HG03442 (cell line): ENCODE measurements around the gene STPG2.

ENCODE experiments used
- ATAC-seq: cut with Tn5 transposase; IDR thresholded peaks from one replicate; pipeline ENCODE4 v1.9.1; 2021; ENCODE audit warnings: mild to moderate bottlenecking, moderate library complexity; ENCODE audit not compliant: unreplicated experiment

The STPG2 gene

DNA sequence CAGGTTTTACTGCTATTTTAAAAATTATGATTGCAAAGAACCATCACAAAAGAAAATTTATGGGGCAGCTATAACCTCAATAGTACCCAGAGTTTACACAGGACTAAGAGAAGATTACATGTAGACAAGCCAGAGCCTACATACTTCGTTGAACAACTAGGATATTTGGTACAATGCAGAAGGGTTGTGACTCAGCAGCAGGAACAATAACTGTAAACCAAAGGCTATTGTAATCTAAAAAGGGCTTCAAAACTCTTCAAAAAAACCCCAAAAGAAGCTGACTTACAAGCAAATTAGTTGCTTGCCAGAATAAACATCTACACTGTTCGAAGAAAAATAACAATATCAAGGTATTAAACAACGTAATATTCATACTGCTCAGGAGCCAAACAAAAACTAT lies 618.0 kb downstream of the STPG2 start:
- no peak for ATAC-seq

DNA sequence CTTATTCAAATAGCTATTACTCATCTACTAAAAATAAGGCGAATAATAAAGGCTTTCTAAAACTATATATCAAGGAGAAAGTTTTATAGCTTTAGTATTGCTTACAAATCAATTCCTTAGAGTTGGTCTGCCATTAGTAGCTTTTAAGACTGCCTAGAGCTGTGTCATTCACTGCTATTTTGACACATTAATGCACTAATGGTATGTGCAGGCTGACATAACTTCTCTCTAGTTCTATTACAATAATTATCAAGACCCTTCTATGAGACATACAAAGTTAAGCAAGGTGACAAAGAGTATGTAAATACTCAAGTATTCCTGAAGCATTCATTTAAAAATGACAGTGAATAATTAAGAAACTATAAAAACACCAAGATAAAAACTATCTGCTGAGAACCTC lies 625.3 kb downstream of the STPG2 start:
- ATAC-seq, result no peak

DNA sequence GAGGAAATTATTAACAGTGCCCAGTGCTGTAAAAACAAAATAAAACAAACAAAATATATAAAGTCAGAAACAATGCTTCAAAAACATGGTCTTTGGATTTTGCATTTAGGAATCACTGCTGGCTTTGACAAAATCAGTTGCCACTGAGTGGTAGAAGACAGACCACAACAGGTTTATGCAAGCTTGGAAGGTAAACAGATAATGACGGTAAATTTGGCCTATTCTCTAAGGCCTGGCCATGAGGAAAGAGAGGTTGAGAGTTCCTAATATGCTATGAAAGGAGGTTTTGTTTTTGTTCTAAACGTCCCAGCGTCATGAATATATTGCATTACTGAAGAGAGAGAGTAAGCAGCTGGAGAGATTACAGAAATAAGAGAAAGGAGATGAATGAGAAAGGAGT lies 629.4 kb downstream of the STPG2 start:
- ATAC-seq, result no peak
